ENCODE results near the gene BTG4.

DNA sequence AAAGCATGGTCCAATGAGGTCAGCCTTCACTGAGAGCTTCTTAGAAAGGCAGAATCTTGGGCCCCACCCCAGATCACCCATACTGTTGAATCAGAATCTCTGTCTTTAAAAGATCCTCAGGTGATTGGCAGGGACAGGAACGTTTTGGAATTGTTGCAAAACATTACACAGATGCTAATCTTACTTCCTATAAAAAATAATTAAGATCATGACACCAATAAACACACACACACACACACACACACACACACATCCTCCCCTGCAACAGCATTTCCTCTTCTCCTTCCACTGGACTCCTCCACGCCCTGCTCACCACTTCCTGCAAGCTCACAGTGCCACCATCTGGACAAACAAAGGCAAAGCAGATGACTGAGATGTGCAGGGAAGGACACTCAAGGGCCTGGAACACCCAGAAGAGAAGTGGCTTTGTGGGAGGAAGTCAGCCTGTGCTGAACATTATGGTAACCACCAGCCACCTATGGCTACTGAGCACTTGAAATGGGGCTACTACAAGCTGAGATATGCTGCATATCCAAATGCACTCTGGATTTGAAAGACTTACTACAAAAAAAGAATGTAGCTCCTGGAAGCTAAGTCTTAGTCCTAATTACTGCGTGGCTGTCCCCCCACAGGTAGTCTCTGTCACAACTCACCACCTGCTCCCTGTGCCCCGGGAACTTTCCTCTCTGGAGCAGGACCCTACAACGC lies 65.6 kb downstream of the BTG4 start:
- TF ChIP-seq EZH2 (IDR thresholded peaks at IDR 0.05; ENCODE audit: insufficient read depth, poor library complexity, severe bottlenecking) (no peak), EZH2phosphoT487 (IDR thresholded peaks at IDR 0.05; ENCODE audit: insufficient read depth, low read depth) (no peak)

All from GM23248 (cell line).